ENCODE data around the gene DNAH9.

The DNAH9 gene

GRCh38 chr17:11690681-11691080 lies 92.4 kb downstream of the DNAH9 start:
- no peak overlapping the region for H2AFZ ChIP-seq (ENCODE audit: low read depth, low read length)
- no peaks in the 10 kb centered on the region for H3K4me1 ChIP-seq (ENCODE audit: insufficient read depth, low read length)
- no peaks in the 10 kb centered on the region for H3K27me3 ChIP-seq (ENCODE audit: insufficient read depth, low read length, poor library complexity)
- TF ChIP-seq EZH2 (IDR thresholded peaks at IDR 0.05; ENCODE audit: borderline replicate concordance, low read depth, low read length, severe bottlenecking) (no peak), CTCF (IDR thresholded peaks at IDR 0.05; ENCODE audit: borderline replicate concordance, extremely low read depth, low read length, poor library complexity, severe bottlenecking) (no peak)
- no peak overlapping the region for H3K4me2 ChIP-seq (ENCODE audit: insufficient read depth, low read length)
- DNase-seq = no peak
- no peak overlapping the region for H3K9ac ChIP-seq (ENCODE audit: low read depth, low read length)
- no peak overlapping the region for H3K4me3 ChIP-seq (ENCODE audit: low read depth in 1 of 2, low read length in 2 of 2)
- H3K36me3 ChIP-seq (ENCODE audit: insufficient read depth, low read length) = no peaks in the 10 kb centered on the region
- no peaks in the 10 kb centered on the region for H3K79me2 ChIP-seq (ENCODE audit: insufficient read depth, low read length)
- H3K9me3 ChIP-seq (ENCODE audit: insufficient read depth, low read length, severe bottlenecking) = no peaks in the 10 kb centered on the region
- ATAC-seq (ENCODE audit: insufficient read depth, low read depth) = no peak
- H4K20me1 ChIP-seq (ENCODE audit: insufficient read depth, low read length) = no peaks in the 10 kb centered on the region
- H3K27ac ChIP-seq (ENCODE audit: low read length) = no peak overlapping the region

- Histone ChIP-seq H3K4me3 (ENCODE audit: low read depth in 1 of 2, low read length in 2 of 2) (no peak overlapping the region), H3K79me2 (ENCODE audit: insufficient read depth, low read length) (no peaks in the 10 kb centered on the region), H3K27me3 (ENCODE audit: insufficient read depth, low read length, poor library complexity) (no peaks in the 10 kb centered on the region), H3K9me3 (ENCODE audit: insufficient read depth, low read length, severe bottlenecking) (no peaks in the 10 kb centered on the region), H2AFZ (ENCODE audit: low read depth, low read length) (no peak overlapping the region), H4K20me1 (ENCODE audit: insufficient read depth, low read length) (no peaks in the 10 kb centered on the region), H3K4me1 (ENCODE audit: insufficient read depth, low read length) (no peaks in the 10 kb centered on the region), H3K27ac (ENCODE audit: low read length) (no peak overlapping the region), H3K36me3 (ENCODE audit: insufficient read depth, low read length) (no peaks in the 10 kb centered on the region), H3K9ac (ENCODE audit: low read depth, low read length) (no peak overlapping the region), H3K4me2 (ENCODE audit: insufficient read depth, low read length) (no peak overlapping the region)
- DNase-seq (no peak), ATAC-seq (ENCODE audit: insufficient read depth, low read depth) (no peak)
- TF ChIP-seq CTCF (IDR thresholded peaks at IDR 0.05; ENCODE audit: borderline replicate concordance, extremely low read depth, low read length, poor library complexity, severe bottlenecking) = no peak
- no peak for TF ChIP-seq EZH2 (IDR thresholded peaks at IDR 0.05; ENCODE audit: borderline replicate concordance, low read depth, low read length, severe bottlenecking)
Measured at GRCh38 chr17:11692688-11693087, 94.4 kb downstream of the DNAH9 start.

DNA sequence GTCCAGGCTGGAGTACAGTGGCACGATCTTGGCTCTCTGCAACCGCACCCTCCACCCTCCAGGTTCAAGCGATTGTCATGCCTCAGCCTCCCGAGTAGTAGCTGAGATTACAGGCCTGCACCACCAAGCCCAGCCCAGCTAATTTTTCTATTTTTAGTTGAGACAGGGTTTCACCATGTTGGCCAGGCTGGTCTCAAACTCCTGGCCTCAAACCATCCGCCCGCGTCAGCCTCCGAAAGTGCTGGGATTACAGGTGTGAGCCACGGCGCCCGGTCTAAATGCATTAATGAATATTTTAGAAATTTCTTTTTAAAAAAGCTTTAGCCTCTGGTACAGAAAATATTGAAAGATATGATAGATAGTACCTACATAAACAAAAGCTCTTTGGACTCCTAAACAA lies 95.0 kb downstream of the DNAH9 start:
- no peak overlapping the region for H3K9ac ChIP-seq (ENCODE audit: low read depth, low read length)
- ATAC-seq (ENCODE audit: insufficient read depth, low read depth) (no peak), DNase-seq (no peak)
- no peaks in the 10 kb centered on the region for H3K79me2 ChIP-seq (ENCODE audit: insufficient read depth, low read length)
- no peaks in the 10 kb centered on the region for H3K27me3 ChIP-seq (ENCODE audit: insufficient read depth, low read length, poor library complexity)
- no peaks in the 10 kb centered on the region for H4K20me1 ChIP-seq (ENCODE audit: insufficient read depth, low read length)
- H3K9me3 ChIP-seq (ENCODE audit: insufficient read depth, low read length, severe bottlenecking) = no peaks in the 10 kb centered on the region
- no peaks in the 10 kb centered on the region for H3K4me1 ChIP-seq (ENCODE audit: insufficient read depth, low read length)
- H3K27ac ChIP-seq (ENCODE audit: low read length) = no peak overlapping the region
- no peak overlapping the region for H3K4me3 ChIP-seq (ENCODE audit: low read depth in 1 of 2, low read length in 2 of 2)
- no peak overlapping the region for H2AFZ ChIP-seq (ENCODE audit: low read depth, low read length)
- no peak overlapping the region for H3K4me2 ChIP-seq (ENCODE audit: insufficient read depth, low read length)
- no peaks in the 10 kb centered on the region for H3K36me3 ChIP-seq (ENCODE audit: insufficient read depth, low read length)
- TF ChIP-seq CTCF (IDR thresholded peaks at IDR 0.05; ENCODE audit: borderline replicate concordance, extremely low read depth, low read length, poor library complexity, severe bottlenecking) = no peak

GRCh38 chr17:11700668-11701067 lies 102.4 kb downstream of the DNAH9 start:
- DNase-seq (no peak), ATAC-seq (ENCODE audit: insufficient read depth, low read depth) (no peak)
- Histone ChIP-seq H3K36me3 (ENCODE audit: insufficient read depth, low read length) (no peaks in the 10 kb centered on the region), H3K27me3 (ENCODE audit: insufficient read depth, low read length, poor library complexity) (no peaks in the 10 kb centered on the region), H4K20me1 (ENCODE audit: insufficient read depth, low read length) (no peaks in the 10 kb centered on the region), H3K4me2 (ENCODE audit: insufficient read depth, low read length) (no peak overlapping the region), H3K9ac (ENCODE audit: low read depth, low read length) (no peak overlapping the region), H3K27ac (ENCODE audit: low read length) (no peak overlapping the region), H3K9me3 (ENCODE audit: insufficient read depth, low read length, severe bottlenecking) (no peaks in the 10 kb centered on the region), H2AFZ (ENCODE audit: low read depth, low read length) (no peak overlapping the region), H3K79me2 (ENCODE audit: insufficient read depth, low read length) (no peaks in the 10 kb centered on the region), H3K4me3 (ENCODE audit: low read depth in 1 of 2, low read length in 2 of 2) (no peak overlapping the region), H3K4me1 (ENCODE audit: insufficient read depth, low read length) (no peaks in the 10 kb centered on the region)
- TF ChIP-seq CTCF (IDR thresholded peaks at IDR 0.05; ENCODE audit: borderline replicate concordance, extremely low read depth, low read length, poor library complexity, severe bottlenecking) (no peak), EZH2 (IDR thresholded peaks at IDR 0.05; ENCODE audit: borderline replicate concordance, low read depth, low read length, severe bottlenecking) (no peak)

All from DND-41 (cell line).